CD4-positive, alpha-beta memory T cell (primary cell): Measurements from ENCODE around the gene PPFIBP2. TPM values are rescaled to one million over a fixed set of nuclear protein-coding genes. Genes with fewer than 3 reads are reported as not detected.

Experiments
- polyA plus RNA-seq, 2 donors: library from polyadenylated mRNA; unstranded; fragments of 300-500 nt; fragmentation: Illumina TruSeq; gene quantifications; one replicate each; pipeline ENCODE4 v1.2.3, GENCODE V29; 2021
- total RNA-seq, 2 experiments: library from RNA; stranded (reverse); gene quantifications; one replicate each; pipeline ENCODE4 v1.2.3, GENCODE V29; 2021

Gene PPFIBP2
- total and polyA plus RNA-seq, 4 experiments from 2014 or later = 4.0 to 22.0 (median 19.0) TPM

Other genes with a start within 250 kb of the PPFIBP2 start
- not detected for gene OLFML1, start 28.5 kb upstream of the PPFIBP2 start, total RNA-seq
- not detected for gene OLFML1, start 28.5 kb upstream of the PPFIBP2 start, polyA plus RNA-seq
- not detected for gene CYB5R2, start 159.5 kb downstream of the PPFIBP2 start, total RNA-seq
- gene CYB5R2, start 159.5 kb downstream of the PPFIBP2 start, polyA plus RNA-seq = under 1 TPM in 1 of 2 donors, not detected in 1; 0.17 TPM
- not detected for gene OVCH2, start 192.5 kb downstream of the PPFIBP2 start, total RNA-seq
- not detected for gene OVCH2, start 192.5 kb downstream of the PPFIBP2 start, polyA plus RNA-seq